ENCODE measurements around the gene ST3GAL3. TPM values are rescaled to one million over a fixed set of nuclear protein-coding genes. Genes with fewer than 3 reads are reported as not detected.

ST3GAL3 gene
- total and polyA plus RNA-seq, 2 experiments from 2014 or later, result 6.2 to 6.3 TPM

DNA sequence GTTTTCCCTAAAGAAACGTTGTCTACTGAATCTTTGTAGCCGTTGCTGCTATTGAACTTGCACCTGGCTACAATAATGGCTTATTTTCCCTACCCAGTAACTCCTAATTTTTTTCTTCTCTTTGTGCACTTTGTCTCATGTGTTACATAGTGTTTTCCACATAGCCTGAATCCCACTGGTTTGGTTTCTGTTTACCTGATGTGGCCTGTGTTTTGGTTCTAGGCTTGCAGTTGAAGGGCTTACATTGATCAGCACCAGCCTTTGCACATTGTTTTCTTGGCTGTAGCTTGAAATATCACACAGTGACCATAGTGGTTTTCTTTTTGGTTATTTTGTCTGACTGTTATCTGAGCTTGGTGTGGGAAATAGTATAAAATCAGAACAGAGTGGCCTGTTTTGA, 29.5 kb downstream of the ST3GAL3 start:
- H3K79me2 ChIP-seq, result no peaks in the 10 kb centered on the region
- WGBS (ENCODE audit: low lambda C conversion rate, missing lambda C conversion rate), result 85% methylated on average over 2 of the region's 2 CpGs
- H3K4me1 ChIP-seq (ENCODE audit: insufficient read depth), result no peaks in the 10 kb centered on the region
- H4K20me1 ChIP-seq (ENCODE audit: insufficient read depth, poor library complexity, severe bottlenecking), result no peaks in the 10 kb centered on the region
- H3K27ac ChIP-seq, result no peak overlapping the region
- DNase-seq (ENCODE audit: low spot score), result no peak
- H2AFZ ChIP-seq, result no peak overlapping the region
- H3K36me3 ChIP-seq (replicated peaks; ENCODE audit: insufficient read depth, low read depth), result no peaks in the 10 kb centered on the region
- H3K9me3 ChIP-seq (ENCODE audit: low read depth), result no peaks in the 10 kb centered on the region
- H3K27me3 ChIP-seq, result no peaks in the 10 kb centered on the region
- no peak overlapping the region for H3K4me3 ChIP-seq
- H3K4me2 ChIP-seq, result no peak overlapping the region
- TF ChIP-seq, protein P1, sequence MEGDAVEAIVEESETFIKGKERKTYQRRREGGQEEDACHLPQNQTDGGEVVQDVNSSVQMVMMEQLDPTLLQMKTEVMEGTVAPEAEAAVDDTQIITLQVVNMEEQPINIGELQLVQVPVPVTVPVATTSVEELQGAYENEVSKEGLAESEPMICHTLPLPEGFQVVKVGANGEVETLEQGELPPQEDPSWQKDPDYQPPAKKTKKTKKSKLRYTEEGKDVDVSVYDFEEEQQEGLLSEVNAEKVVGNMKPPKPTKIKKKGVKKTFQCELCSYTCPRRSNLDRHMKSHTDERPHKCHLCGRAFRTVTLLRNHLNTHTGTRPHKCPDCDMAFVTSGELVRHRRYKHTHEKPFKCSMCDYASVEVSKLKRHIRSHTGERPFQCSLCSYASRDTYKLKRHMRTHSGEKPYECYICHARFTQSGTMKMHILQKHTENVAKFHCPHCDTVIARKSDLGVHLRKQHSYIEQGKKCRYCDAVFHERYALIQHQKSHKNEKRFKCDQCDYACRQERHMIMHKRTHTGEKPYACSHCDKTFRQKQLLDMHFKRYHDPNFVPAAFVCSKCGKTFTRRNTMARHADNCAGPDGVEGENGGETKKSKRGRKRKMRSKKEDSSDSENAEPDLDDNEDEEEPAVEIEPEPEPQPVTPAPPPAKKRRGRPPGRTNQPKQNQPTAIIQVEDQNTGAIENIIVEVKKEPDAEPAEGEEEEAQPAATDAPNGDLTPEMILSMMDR (IDR thresholded peaks at IDR 0.05; ENCODE audit: poor library complexity), result no peak
- TF ChIP-seq EZH2 (IDR thresholded peaks at IDR 0.05; ENCODE audit: borderline replicate concordance) (no peak), EZH2phosphoT487 (IDR thresholded peaks at IDR 0.05; ENCODE audit: low read depth, severe bottlenecking, unreplicated experiment) (no peak)
- H3K9me2 ChIP-seq (replicated peaks; ENCODE audit: insufficient read depth), result no peaks in the 10 kb centered on the region

DNA sequence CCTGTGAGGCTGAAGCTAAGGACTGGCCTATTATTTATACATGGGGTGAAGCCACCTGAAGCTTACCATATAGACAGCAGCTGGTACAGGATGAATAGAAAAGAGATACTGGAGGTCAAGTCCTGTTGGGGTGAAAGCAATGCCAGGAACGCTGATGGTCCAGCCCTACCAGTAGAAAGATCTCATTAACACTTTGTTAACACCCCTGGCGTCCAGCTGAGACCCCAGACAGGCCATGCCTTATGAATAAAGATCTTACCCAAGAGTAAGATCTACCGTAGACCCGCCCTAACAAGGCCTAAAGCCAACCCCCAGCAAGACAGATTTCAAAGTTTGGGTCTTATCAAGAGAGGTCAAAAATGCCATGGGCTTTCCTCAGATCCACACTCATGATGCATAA, 34.7 kb downstream of the ST3GAL3 start:
- WGBS (ENCODE audit: low lambda C conversion rate, missing lambda C conversion rate), result 74% methylated on average over 4 of the region's 4 CpGs
- Histone ChIP-seq H3K27me3 (no peaks in the 10 kb centered on the region), H3K36me3 (replicated peaks; ENCODE audit: insufficient read depth, low read depth) (no peaks in the 10 kb centered on the region), H4K20me1 (ENCODE audit: insufficient read depth, poor library complexity, severe bottlenecking) (no peaks in the 10 kb centered on the region), H3K4me3 (no peak overlapping the region), H3K9me2 (replicated peaks; ENCODE audit: insufficient read depth) (no peaks in the 10 kb centered on the region), H3K79me2 (no peaks in the 10 kb centered on the region), H2AFZ (no peak overlapping the region), H3K9me3 (ENCODE audit: low read depth) (no peaks in the 10 kb centered on the region), H3K27ac (no peak overlapping the region), H3K4me1 (ENCODE audit: insufficient read depth) (no peaks in the 10 kb centered on the region), H3K4me2 (no peak overlapping the region)
- no peak for DNase-seq (ENCODE audit: low spot score)
- TF ChIP-seq EZH2 (IDR thresholded peaks at IDR 0.05; ENCODE audit: borderline replicate concordance) (no peak), EZH2phosphoT487 (IDR thresholded peaks at IDR 0.05; ENCODE audit: low read depth, severe bottlenecking, unreplicated experiment) (no peak)
- TF ChIP-seq, protein P1 (IDR thresholded peaks at IDR 0.05; ENCODE audit: poor library complexity), result no peak

DNA sequence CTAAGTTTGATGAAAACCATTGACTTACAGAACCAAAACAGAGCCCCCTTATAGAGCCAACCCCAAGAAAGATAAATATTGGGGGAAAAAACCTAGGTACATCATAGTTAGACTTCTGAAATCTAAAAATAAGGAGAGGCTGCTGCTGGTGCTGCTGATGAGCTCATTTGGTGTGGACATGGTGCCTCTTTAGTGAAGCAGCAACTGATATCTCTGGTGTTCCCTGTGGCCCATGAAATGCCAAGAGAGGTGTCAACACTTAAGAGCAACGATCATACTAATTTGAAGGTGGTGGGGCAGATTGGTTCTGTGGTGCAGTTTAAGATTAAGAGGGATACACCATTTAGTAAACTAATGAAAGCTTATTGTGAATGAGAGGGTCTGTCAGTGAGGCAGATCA, 35.9 kb downstream of the ST3GAL3 start:
- Histone ChIP-seq H3K79me2 (no peaks in the 10 kb centered on the region), H3K4me3 (no peak overlapping the region), H3K9me3 (ENCODE audit: low read depth) (no peaks in the 10 kb centered on the region), H3K27ac (no peak overlapping the region), H4K20me1 (ENCODE audit: insufficient read depth, poor library complexity, severe bottlenecking) (no peaks in the 10 kb centered on the region), H2AFZ (no peak overlapping the region), H3K4me1 (ENCODE audit: insufficient read depth) (no peaks in the 10 kb centered on the region), H3K9me2 (replicated peaks; ENCODE audit: insufficient read depth) (no peaks in the 10 kb centered on the region), H3K36me3 (replicated peaks; ENCODE audit: insufficient read depth, low read depth) (no peaks in the 10 kb centered on the region), H3K4me2 (no peak overlapping the region), H3K27me3 (no peaks in the 10 kb centered on the region)
- no peak for DNase-seq (ENCODE audit: low spot score)
- 93% methylated on average over 1 of the region's 1 CpG for WGBS (ENCODE audit: low lambda C conversion rate, missing lambda C conversion rate)
- TF ChIP-seq EZH2 (IDR thresholded peaks at IDR 0.05; ENCODE audit: borderline replicate concordance), result no peak
- TF ChIP-seq, protein P1 (IDR thresholded peaks at IDR 0.05; ENCODE audit: poor library complexity), result no peak
- TF ChIP-seq EZH2phosphoT487 (IDR thresholded peaks at IDR 0.05; ENCODE audit: low read depth, severe bottlenecking, unreplicated experiment), result no peak

DNA sequence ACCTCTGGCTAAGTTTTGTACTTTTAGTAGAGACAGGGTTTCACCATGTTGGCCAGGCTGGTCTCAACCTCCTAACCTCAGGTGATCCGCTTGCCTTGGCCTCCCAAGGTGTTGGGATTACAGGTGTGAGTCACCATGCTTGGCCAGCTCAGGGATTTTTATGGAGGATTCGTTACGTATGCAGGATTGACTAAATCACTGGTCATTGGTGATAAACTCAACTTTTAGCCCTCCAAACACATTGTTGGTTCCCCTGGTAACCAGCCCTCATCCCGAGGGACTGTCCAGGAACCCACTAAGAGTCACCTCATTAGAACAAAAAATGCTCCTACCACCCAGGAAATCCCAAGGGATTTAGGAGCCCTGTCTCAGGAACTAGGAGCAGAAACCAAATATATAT, 40.4 kb downstream of the ST3GAL3 start:
- H3K79me2 ChIP-seq, result no peaks in the 10 kb centered on the region
- no peaks in the 10 kb centered on the region for H3K4me1 ChIP-seq (ENCODE audit: insufficient read depth)
- no peaks in the 10 kb centered on the region for H3K36me3 ChIP-seq (replicated peaks; ENCODE audit: insufficient read depth, low read depth)
- no peak overlapping the region for H3K4me2 ChIP-seq
- H4K20me1 ChIP-seq (ENCODE audit: insufficient read depth, poor library complexity, severe bottlenecking), result no peaks in the 10 kb centered on the region
- no peaks in the 10 kb centered on the region for H3K9me2 ChIP-seq (replicated peaks; ENCODE audit: insufficient read depth)
- H2AFZ ChIP-seq, result no peak overlapping the region
- DNase-seq (ENCODE audit: low spot score), result no peak
- no peak overlapping the region for H3K27ac ChIP-seq
- H3K9me3 ChIP-seq (ENCODE audit: low read depth), result no peaks in the 10 kb centered on the region
- WGBS (ENCODE audit: low lambda C conversion rate, missing lambda C conversion rate), result 97% methylated on average over 4 of the region's 4 CpGs
- TF ChIP-seq, protein P1 (IDR thresholded peaks at IDR 0.05; ENCODE audit: poor library complexity), result no peak
- TF ChIP-seq EZH2 (IDR thresholded peaks at IDR 0.05; ENCODE audit: borderline replicate concordance) (no peak), EZH2phosphoT487 (IDR thresholded peaks at IDR 0.05; ENCODE audit: low read depth, severe bottlenecking, unreplicated experiment) (no peak)
- H3K27me3 ChIP-seq, result no peaks in the 10 kb centered on the region
- H3K4me3 ChIP-seq, result no peak overlapping the region

Data from hepatocyte (in vitro differentiated cells).